Cortex of kidney (tissue), 1 donor: Measurements from ENCODE around the gene IL32.
"Not testable (repeated sequence)": the region's sequence is repeated elsewhere in the genome, so short reads cannot be mapped to it uniquely, and the experiment has no call there.

Experiments used
- DNase-seq: peaks from one replicate; lab custom pipeline; 2025; lab: John Stamatoyannopoulos, UW

The IL32 gene

GRCh38 chr16:3051494-3051893 lies 13.9 kb upstream of the IL32 start:
- DNase-seq, result no peak

- not testable (repeated sequence) for DNase-seq
Observed at GRCh38 chr16:3052571-3053329, 12.7 kb upstream of the IL32 start.

- not testable (repeated sequence) for DNase-seq
Observed at GRCh38 chr16:3053330-3053710, 12.1 kb upstream of the IL32 start.

GRCh38 chr16:3054965-3055733 lies 10.3 kb upstream of the IL32 start:
- no peak for DNase-seq

- not testable (repeated sequence) for DNase-seq
Observed at GRCh38 chr16:3055734-3056115, 9.7 kb upstream of the IL32 start.

GRCh38 chr16:3056336-3057180 lies 8.9 kb upstream of the IL32 start:
- no peak for DNase-seq

GRCh38 chr16:3057181-3058138 lies 8.0 kb upstream of the IL32 start:
- DNase-seq, result no peak

GRCh38 chr16:3058139-3059030 lies 7.1 kb upstream of the IL32 start:
- DNase-seq, result no peak

GRCh38 chr16:3059041-3059722 lies 6.3 kb upstream of the IL32 start:
- peak; percentile 65 for DNase-seq

GRCh38 chr16:3059723-3060242 lies 5.7 kb upstream of the IL32 start:
- no peak for DNase-seq

GRCh38 chr16:3060339-3061127 lies 4.9 kb upstream of the IL32 start:
- DNase-seq, result no peak

- DNase-seq, result no peak
Observed at GRCh38 chr16:3062553-3062952, 2.9 kb upstream of the IL32 start.

- no peak for DNase-seq
Observed at GRCh38 chr16:3063625-3064386, 1.6 kb upstream of the IL32 start.

- DNase-seq, result no peak
Observed at GRCh38 chr16:3065742-3066439, 451 bp downstream of the IL32 start.

GRCh38 chr16:3066440-3066748 lies 954 bp downstream of the IL32 start:
- no peak for DNase-seq

- no peak for DNase-seq
Observed at GRCh38 chr16:3068487-3068886, 3.0 kb downstream of the IL32 start.

- not testable (repeated sequence) for DNase-seq
Observed at GRCh38 chr16:3069146-3069545, 3.7 kb downstream of the IL32 start.
